Measurements from ENCODE around the gene OSCAR. TPM values are rescaled to one million over a fixed set of nuclear protein-coding genes. Genes with fewer than 3 reads are reported as not detected.

OSCAR gene
- total and polyA plus RNA-seq, 12 donors = 0.22 to 5.3 (median 0.40) TPM; not detected in 1

DNA sequence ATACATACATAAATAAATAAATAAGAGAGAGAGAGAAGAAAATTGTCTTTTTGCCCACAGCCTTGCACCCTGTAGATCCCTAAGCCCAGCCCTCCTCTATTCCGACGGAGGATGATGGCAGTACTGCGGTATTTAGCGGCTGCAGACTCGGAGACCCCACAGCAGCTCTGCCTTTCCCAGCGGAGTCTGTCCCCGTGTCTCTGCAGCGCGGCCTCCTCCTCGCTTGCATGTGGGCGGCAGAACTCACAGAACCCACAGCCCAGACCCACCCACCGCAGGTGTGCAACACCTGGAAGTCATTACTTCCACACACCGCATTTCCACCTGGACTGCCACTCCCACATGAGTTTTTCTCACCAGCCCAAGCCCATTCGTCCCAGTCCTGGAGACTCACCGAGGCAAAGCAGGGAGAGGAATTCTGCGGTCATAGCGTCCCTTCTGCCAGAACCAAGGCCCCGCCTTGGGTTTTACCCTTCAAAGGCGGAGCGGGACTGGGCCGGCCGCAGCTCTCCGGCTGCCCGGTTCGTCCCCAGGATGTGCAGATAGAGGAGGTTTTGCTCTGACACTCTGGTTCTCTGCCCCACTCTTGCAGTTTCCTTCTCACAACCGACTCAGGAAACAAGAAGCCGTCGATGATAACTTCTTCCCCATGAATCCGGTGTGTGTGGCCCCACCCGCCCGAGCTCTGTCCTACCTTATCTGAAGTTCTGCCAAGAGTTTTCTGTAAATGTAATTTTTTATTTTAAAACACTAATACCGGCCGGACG, 37.1 kb downstream of the OSCAR start, which contains the start of gene VSTM1:
TSS of gene VSTM1 (minus strand) at position 548 of the 767 bp plus-strand sequence. CDS start at position 428, 120 bp downstream.
- 64 to 67% methylated on average over 34 of the region's 34 CpGs for WGBS, 2 donors
- Histone ChIP-seq H3K4me3 (peak within 1 kb of the TSS in 1 of 10 donors; percentile 38), H3K4me1 (no peaks in the 10 kb centered on the region), H3K9me3 (peaks cover 0 to 1% (median 0%) of the 10 kb centered on the region in 11 donors), H3K27me3 (peaks cover 0 to 37% (median 19%) of the 10 kb centered on the region in 7 donors), H3K27ac (peak within 1 kb of the TSS in 1 of 10 donors; percentile 58), H3K36me3 (no peaks in the 10 kb centered on the region)
- no peak for ATAC-seq
- TF ChIP-seq CTCF (IDR thresholded peaks at IDR 0.05) = no peak
- intact Hi-C loops (cut with DNase I) = no loop called here
- DNase-seq = no peak

DNA sequence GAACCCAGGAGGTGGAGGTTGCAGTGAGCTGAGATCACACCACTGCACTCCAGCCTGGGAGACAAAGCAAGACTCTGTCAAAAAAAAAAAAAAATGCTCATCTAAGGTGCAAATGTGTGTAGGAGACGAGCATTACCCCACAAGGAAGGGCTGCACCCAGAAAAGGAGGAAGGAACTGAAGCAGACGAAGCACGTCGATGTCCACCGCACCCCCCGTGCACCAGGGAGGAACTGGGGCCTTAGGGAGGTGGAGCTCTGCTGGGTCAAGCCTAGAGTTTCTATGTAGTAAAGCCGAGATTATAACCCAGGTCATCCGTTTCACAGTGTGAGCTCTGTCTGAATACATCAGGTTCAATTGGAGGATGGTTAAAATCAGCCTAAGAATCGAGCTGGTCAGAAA, 38.0 kb downstream of the OSCAR start:
- Histone ChIP-seq H3K27me3 (peaks cover 0 to 37% (median 19%) of the 10 kb centered on the region in 7 donors), H3K9me3 (no peaks in the 10 kb centered on the region), H3K4me3 (peak overlapping the region in 1 of 10 donors; percentile 38), H3K36me3 (no peaks in the 10 kb centered on the region), H3K4me1 (no peaks in the 10 kb centered on the region), H3K27ac (peak overlapping the region in 1 of 10 donors; percentile 58)
- no peak for DNase-seq
- intact Hi-C loops (cut with DNase I) = no loop called here
- no peak for ATAC-seq
- 61 to 70% methylated on average over 9 of the region's 9 CpGs for WGBS, 2 donors
- TF ChIP-seq CTCF (IDR thresholded peaks at IDR 0.05) = no peak

DNA sequence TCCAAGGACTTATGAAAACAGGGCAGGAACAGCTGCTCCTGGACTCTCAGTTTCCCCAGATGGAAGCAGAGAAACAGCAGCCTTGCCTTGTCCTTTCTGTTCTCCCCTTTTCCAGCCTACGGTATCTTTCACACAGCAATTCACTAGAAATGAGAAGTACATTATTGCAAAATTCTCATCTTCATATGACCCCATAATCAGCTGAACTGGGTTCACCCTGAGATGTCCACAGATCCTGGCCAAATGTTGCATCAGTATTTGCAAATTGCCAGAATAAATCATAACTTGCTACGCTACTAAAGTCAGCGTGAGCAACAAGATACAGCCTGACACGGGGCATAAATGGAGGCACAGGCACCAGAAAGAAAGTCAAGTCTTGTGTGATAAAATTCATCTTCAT, 53.0 kb downstream of the OSCAR start:
- no peak overlapping the region for H3K4me3 ChIP-seq
- peaks cover 0 to 59% (median 40%) of the 10 kb centered on the region in 7 donors for H3K27me3 ChIP-seq
- H3K4me1 ChIP-seq = peaks cover 0 to 17% (median 0%) of the 10 kb centered on the region in 9 donors
- peaks cover 0 to 14% (median 0%) of the 10 kb centered on the region in 11 donors for H3K9me3 ChIP-seq
- WGBS, 2 donors = 80 to 85% methylated on average over 4 of the region's 4 CpGs
- intact Hi-C loops (cut with DNase I) = no loop called here
- peak overlapping the region in 1 of 10 donors; percentile 41 for H3K27ac ChIP-seq
- ATAC-seq (no peak), DNase-seq (no peak)
- TF ChIP-seq CTCF (IDR thresholded peaks at IDR 0.05) = no peak
- no peaks in the 10 kb centered on the region for H3K36me3 ChIP-seq

DNA sequence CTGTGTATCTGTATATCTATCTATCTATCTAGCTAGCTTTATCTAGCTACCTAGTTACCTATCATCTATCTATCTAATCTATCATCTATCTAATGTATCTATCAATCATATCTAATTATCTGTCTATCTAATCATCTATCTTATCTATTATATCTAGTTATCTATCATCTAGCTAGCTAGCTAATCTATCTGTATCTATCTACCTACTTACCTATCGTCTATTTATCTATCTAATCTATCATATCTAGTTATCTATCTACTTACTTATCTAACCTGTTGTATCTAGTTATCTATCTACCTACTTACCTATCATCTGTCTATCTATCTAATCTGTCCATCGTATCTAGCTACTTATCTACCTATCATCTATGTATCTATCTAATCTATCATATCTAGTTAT, 54.8 kb downstream of the OSCAR start:
- peaks cover 0 to 17% (median 0%) of the 10 kb centered on the region in 9 donors for H3K4me1 ChIP-seq
- ATAC-seq (no peak), DNase-seq (no peak)
- H3K27ac ChIP-seq = no peak overlapping the region
- peaks cover 0 to 53% (median 40%) of the 10 kb centered on the region in 7 donors for H3K27me3 ChIP-seq
- no peak overlapping the region for H3K4me3 ChIP-seq
- no peak for TF ChIP-seq CTCF (IDR thresholded peaks at IDR 0.05)
- WGBS, 2 donors = 82 to 86% methylated on average over 2 of the region's 2 CpGs
- peaks cover 0 to 14% (median 0%) of the 10 kb centered on the region in 11 donors for H3K9me3 ChIP-seq
- H3K36me3 ChIP-seq = no peaks in the 10 kb centered on the region
- intact Hi-C loops (cut with DNase I) = no loop called here

Other genes starting within 250 kb of the OSCAR start
- gene MYADM, start 232.9 kb downstream of the OSCAR start, total RNA-seq = 100 to 1,000 TPM in 9 of 10 donors, 10 to 100 TPM in 1; 87.4 to 265 (median 135) TPM
- 10 to 100 TPM; 53.7 to 97.1 TPM for gene MYADM, start 232.9 kb downstream of the OSCAR start, polyA plus RNA-seq
- not detected for gene PRKCG, start 218.6 kb downstream of the OSCAR start, total RNA-seq
- under 1 TPM in 1 of 2 donors, not detected in 1; 0.07 TPM for gene PRKCG, start 218.6 kb downstream of the OSCAR start, polyA plus RNA-seq
- gene CACNG7, start 191.5 kb downstream of the OSCAR start, total RNA-seq = not detected
- gene CACNG7, start 191.5 kb downstream of the OSCAR start, polyA plus RNA-seq = not detected
- gene CACNG8, start 137.9 kb downstream of the OSCAR start, total RNA-seq = under 1 TPM in 9 of 10 donors, not detected in 1; 0.07 to 0.31 (median 0.14) TPM
- gene CACNG8, start 137.9 kb downstream of the OSCAR start, polyA plus RNA-seq = under 1 TPM; 0.03 to 0.22 TPM
- not detected for gene CACNG6, start 109.2 kb downstream of the OSCAR start, total RNA-seq
- not detected for gene CACNG6, start 109.2 kb downstream of the OSCAR start, polyA plus RNA-seq
- under 1 TPM in 2 of 10 donors, not detected in 8; 0.33 to 0.60 TPM for gene VSTM1, start 36.9 kb downstream of the OSCAR start, total RNA-seq
- gene VSTM1, start 36.9 kb downstream of the OSCAR start, polyA plus RNA-seq = not detected
- not detected for gene TARM1, start 19.4 kb downstream of the OSCAR start, total RNA-seq
- not detected for gene TARM1, start 19.4 kb downstream of the OSCAR start, polyA plus RNA-seq
- 100 to 1,000 TPM; 239 to 518 (median 360) TPM for gene NDUFA3, start 2.1 kb upstream of the OSCAR start, total RNA-seq
- 1,000 to 10,000 TPM in 1 of 2 donors, 100 to 1,000 TPM in 1; 335 to 3,395 TPM for gene NDUFA3, start 2.1 kb upstream of the OSCAR start, polyA plus RNA-seq
- 10 to 100 TPM; 11.0 to 16.8 (median 12.9) TPM for gene TFPT, start 14.9 kb upstream of the OSCAR start, total RNA-seq
- gene TFPT, start 14.9 kb upstream of the OSCAR start, polyA plus RNA-seq = 10 to 100 TPM; 26.0 to 33.8 TPM
- 10 to 100 TPM; 35.9 to 46.4 (median 43.0) TPM for gene PRPF31, start 15.0 kb upstream of the OSCAR start, total RNA-seq
- gene PRPF31, start 15.0 kb upstream of the OSCAR start, polyA plus RNA-seq = 10 to 100 TPM; 52.1 to 52.8 TPM
- 10 to 100 TPM; 16.0 to 25.9 (median 20.9) TPM for gene CNOT3, start 37.0 kb upstream of the OSCAR start, total RNA-seq
- gene CNOT3, start 37.0 kb upstream of the OSCAR start, polyA plus RNA-seq = 10 to 100 TPM; 14.5 to 27.8 TPM
- 1 to 10 TPM; 5.4 to 8.4 (median 6.9) TPM for gene LENG1, start 58.9 kb upstream of the OSCAR start, total RNA-seq
- gene LENG1, start 58.9 kb upstream of the OSCAR start, polyA plus RNA-seq = 10 to 100 TPM; 14.6 to 16.9 TPM
- gene TMC4, start 72.4 kb upstream of the OSCAR start, total RNA-seq = 1 to 10 TPM in 9 of 10 donors, under 1 TPM in 1; 0.59 to 5.5 (median 2.1) TPM
- gene TMC4, start 72.4 kb upstream of the OSCAR start, polyA plus RNA-seq = 10 to 100 TPM in 1 of 2 donors, 1 to 10 TPM in 1; 1.6 to 11.6 TPM
- gene MBOAT7, start 88.8 kb upstream of the OSCAR start, total RNA-seq = 10 to 100 TPM; 12.3 to 29.4 (median 15.5) TPM
- gene MBOAT7, start 88.8 kb upstream of the OSCAR start, polyA plus RNA-seq = 10 to 100 TPM in 1 of 2 donors, 1 to 10 TPM in 1; 7.7 to 17.0 TPM
- gene TSEN34, start 90.5 kb upstream of the OSCAR start, total RNA-seq = 10 to 100 TPM; 12.1 to 24.0 (median 19.3) TPM
- gene TSEN34, start 90.5 kb upstream of the OSCAR start, polyA plus RNA-seq = 10 to 100 TPM in 1 of 2 donors, 1 to 10 TPM in 1; 5.6 to 38.0 TPM
- 100 to 1,000 TPM; 550 to 734 (median 603) TPM for gene RPS9, start 100.1 kb upstream of the OSCAR start, total RNA-seq
- 1,000 to 10,000 TPM; 1,335 to 2,571 TPM for gene RPS9, start 100.1 kb upstream of the OSCAR start, polyA plus RNA-seq
- 10 to 100 TPM in 1 of 10 donors, 1 to 10 TPM in 6, under 1 TPM in 3; 0.71 to 18.3 (median 2.0) TPM for gene LILRB3, start 122.2 kb upstream of the OSCAR start, total RNA-seq
- 1 to 10 TPM; 2.5 TPM for gene LILRB3, start 122.2 kb upstream of the OSCAR start, polyA plus RNA-seq
- gene LILRA6, start 142.0 kb upstream of the OSCAR start, total RNA-seq = 1 to 10 TPM in 6 of 10 donors, under 1 TPM in 3, not detected in 1; 0.48 to 9.4 (median 1.3) TPM
- 1 to 10 TPM; 1.1 to 1.5 TPM for gene LILRA6, start 142.0 kb upstream of the OSCAR start, polyA plus RNA-seq
- 10 to 100 TPM in 2 of 10 donors, 1 to 10 TPM in 8; 1.6 to 10.6 (median 3.2) TPM for gene LILRB5, start 156.5 kb upstream of the OSCAR start, total RNA-seq
- 1 to 10 TPM; 1.8 to 9.1 TPM for gene LILRB5, start 156.5 kb upstream of the OSCAR start, polyA plus RNA-seq
- 10 to 100 TPM in 1 of 10 donors, 1 to 10 TPM in 9; 1.1 to 20.1 (median 2.0) TPM for gene LILRB2, start 180.3 kb upstream of the OSCAR start, total RNA-seq
- 1 to 10 TPM; 2.6 to 2.8 TPM for gene LILRB2, start 180.3 kb upstream of the OSCAR start, polyA plus RNA-seq
- gene LILRA5, start 212.4 kb upstream of the OSCAR start, total RNA-seq = 1 to 10 TPM in 6 of 10 donors, under 1 TPM in 4; 0.26 to 8.5 (median 1.3) TPM
- gene LILRA5, start 212.4 kb upstream of the OSCAR start, polyA plus RNA-seq = 1 to 10 TPM in 1 of 2 donors, under 1 TPM in 1; 0.37 to 3.7 TPM
- gene LILRA4, start 238.4 kb upstream of the OSCAR start, total RNA-seq = 1 to 10 TPM in 1 of 10 donors, not detected in 9; 1.6 TPM
- not detected for gene LILRA4, start 238.4 kb upstream of the OSCAR start, polyA plus RNA-seq

All from heart right ventricle (tissue), 16 donors.